WERI-Rb-1 (cell line): ENCODE data around the gene IFT81.
A peak's percentile ranks its signal among the peaks of the same experiment; 100 is the strongest.
"Not testable (repeated sequence)": the region's sequence is repeated elsewhere in the genome, so short reads cannot be mapped to it uniquely, and the experiment has no call there.

Experiments
- DNase-seq: peaks from one replicate; pipeline ENCODE4 v3.0.0-alpha.2; 2020
- H3K27ac ChIP-seq: fragments of 250-450 bp; sonication (Bioruptor Pico); 2 replicates; pipeline ENCODE4 v1.5.1; 2020; ENCODE audit warnings: mild to moderate bottlenecking, moderate library complexity
- H3K27me3 ChIP-seq: fragments of 250-450 bp; sonication (Bioruptor Pico); 2 replicates; pipeline ENCODE4 v1.5.1; 2021; ENCODE audit warnings: mild to moderate bottlenecking, low read depth, moderate library complexity; ENCODE audit not compliant: insufficient read depth, severe bottlenecking
- H3K36me3 ChIP-seq: fragments of 250-450 bp; sonication (Bioruptor Pico); 2 replicates; pipeline ENCODE4 v1.5.1; 2020; ENCODE audit warnings: mild to moderate bottlenecking, moderate library complexity
- H3K4me3 ChIP-seq: 2 replicates; pipeline ENCODE4 v1.5.1; 2011; ENCODE audit warnings: low read depth, mild to moderate bottlenecking, control low read depth, low read length
- H3K9me3 ChIP-seq: fragments of 250-450 bp; sonication (Bioruptor Pico); 2 replicates; pipeline ENCODE4 v1.5.1; 2021; ENCODE audit warnings: mild to moderate bottlenecking, moderate library complexity; ENCODE audit not compliant: severe bottlenecking
- TF ChIP-seq, protein P1 (sequence below): IDR thresholded peaks from 2 replicates; pipeline ENCODE4 v1.5.1; 2011; ENCODE audit warnings: low read depth, mild to moderate bottlenecking, control low read depth, inconsistent platforms, low read length

Gene IFT81

GRCh38 chr12:110227138-110227537, 103.0 kb downstream of the IFT81 start:
- peak; percentile 28 for DNase-seq
- Histone ChIP-seq H3K9me3 (no peaks in the 10 kb centered on the region), H3K27me3 (no peaks in the 10 kb centered on the region), H3K27ac (no peak overlapping the region), H3K4me3 (no peak overlapping the region), H3K36me3 (no peaks in the 10 kb centered on the region)
- TF ChIP-seq, protein P1, sequence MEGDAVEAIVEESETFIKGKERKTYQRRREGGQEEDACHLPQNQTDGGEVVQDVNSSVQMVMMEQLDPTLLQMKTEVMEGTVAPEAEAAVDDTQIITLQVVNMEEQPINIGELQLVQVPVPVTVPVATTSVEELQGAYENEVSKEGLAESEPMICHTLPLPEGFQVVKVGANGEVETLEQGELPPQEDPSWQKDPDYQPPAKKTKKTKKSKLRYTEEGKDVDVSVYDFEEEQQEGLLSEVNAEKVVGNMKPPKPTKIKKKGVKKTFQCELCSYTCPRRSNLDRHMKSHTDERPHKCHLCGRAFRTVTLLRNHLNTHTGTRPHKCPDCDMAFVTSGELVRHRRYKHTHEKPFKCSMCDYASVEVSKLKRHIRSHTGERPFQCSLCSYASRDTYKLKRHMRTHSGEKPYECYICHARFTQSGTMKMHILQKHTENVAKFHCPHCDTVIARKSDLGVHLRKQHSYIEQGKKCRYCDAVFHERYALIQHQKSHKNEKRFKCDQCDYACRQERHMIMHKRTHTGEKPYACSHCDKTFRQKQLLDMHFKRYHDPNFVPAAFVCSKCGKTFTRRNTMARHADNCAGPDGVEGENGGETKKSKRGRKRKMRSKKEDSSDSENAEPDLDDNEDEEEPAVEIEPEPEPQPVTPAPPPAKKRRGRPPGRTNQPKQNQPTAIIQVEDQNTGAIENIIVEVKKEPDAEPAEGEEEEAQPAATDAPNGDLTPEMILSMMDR, result no peak

DNA sequence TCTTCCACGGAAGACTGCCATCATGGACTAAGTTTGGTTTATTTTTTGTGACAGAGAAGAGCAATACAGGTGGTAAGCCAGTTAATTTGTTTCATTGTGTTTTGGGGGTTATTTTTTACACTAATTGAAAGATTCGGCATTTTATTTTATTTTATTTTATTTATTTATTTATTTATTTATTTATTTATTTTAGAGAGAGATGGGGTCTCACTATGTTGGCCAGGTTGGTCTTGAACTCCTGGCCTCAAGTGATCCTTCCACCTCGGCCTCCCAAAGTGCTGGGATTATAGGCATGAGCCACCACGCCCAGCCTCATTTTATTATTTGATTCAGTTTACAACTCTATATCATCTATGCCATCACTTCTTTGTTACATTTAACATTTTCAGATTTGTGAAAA, 104.2 kb downstream of the IFT81 start:
- not testable (repeated sequence) for H3K27me3 ChIP-seq, DNase-seq, H3K27ac ChIP-seq, H3K4me3 ChIP-seq, H3K36me3 ChIP-seq, H3K9me3 ChIP-seq

- no peak for DNase-seq
- Histone ChIP-seq H3K36me3 (no peaks in the 10 kb centered on the region), H3K27ac (no peak overlapping the region), H3K9me3 (no peaks in the 10 kb centered on the region), H3K27me3 (no peaks in the 10 kb centered on the region), H3K4me3 (no peak overlapping the region)
- TF ChIP-seq, protein P1, result no peak
Measured at GRCh38 chr12:110228756-110229155, 104.6 kb downstream of the IFT81 start.

- Histone ChIP-seq H3K4me3 (no peak overlapping the region), H3K9me3 (no peaks in the 10 kb centered on the region), H3K27me3 (no peaks in the 10 kb centered on the region), H3K36me3 (no peaks in the 10 kb centered on the region), H3K27ac (no peak overlapping the region)
- no peak for DNase-seq
- TF ChIP-seq, protein P1, result no peak
Measured at GRCh38 chr12:110229409-110229808, 105.3 kb downstream of the IFT81 start.

- Histone ChIP-seq H3K9me3 (no peaks in the 10 kb centered on the region), H3K27ac (no peak overlapping the region), H3K36me3 (no peaks in the 10 kb centered on the region), H3K4me3 (no peak overlapping the region), H3K27me3 (no peaks in the 10 kb centered on the region)
- DNase-seq, result no peak
- TF ChIP-seq, protein P1, result no peak
Measured at GRCh38 chr12:110230655-110231054, 106.5 kb downstream of the IFT81 start.

- TF ChIP-seq, protein P1, result no peak
- no peak for DNase-seq
- H3K4me3 ChIP-seq, result no peak overlapping the region
- no peak overlapping the region for H3K27ac ChIP-seq
- H3K27me3 ChIP-seq, result no peaks in the 10 kb centered on the region
- no peaks in the 10 kb centered on the region for H3K9me3 ChIP-seq
- no peaks in the 10 kb centered on the region for H3K36me3 ChIP-seq
Measured at GRCh38 chr12:110233212-110233903, 109.2 kb downstream of the IFT81 start.
